ENCODE results near the gene SEMA6B. TPM values are rescaled to one million over a fixed set of nuclear protein-coding genes. Genes with fewer than 3 reads are reported as not detected.

The SEMA6B gene
- total and polyA plus RNA-seq, 10 of the 15 experiments (the other 5 are each of a cell fraction or from before 2014, with no cell fraction given) = 0.13 TPM; not detected in 9

DNA sequence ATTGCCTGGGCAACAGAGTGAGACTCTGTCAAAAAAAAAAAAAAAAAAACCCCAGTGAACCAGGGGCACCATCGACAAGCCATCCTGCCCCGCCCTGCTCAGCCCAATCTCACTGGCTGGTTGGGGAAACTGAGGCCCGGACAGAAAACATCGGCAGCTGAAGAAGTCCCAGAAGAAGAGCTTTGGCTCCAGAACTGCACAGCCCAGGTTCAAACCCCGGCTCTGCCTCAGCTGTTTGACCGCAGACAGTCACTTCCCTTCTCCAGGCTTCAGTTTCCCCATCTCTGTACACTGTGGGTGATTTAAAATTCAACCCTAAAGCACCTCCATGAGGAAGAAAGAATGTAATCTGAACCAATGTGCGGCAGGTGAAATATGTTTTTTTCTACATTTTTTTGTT lies 9.4 kb upstream of the SEMA6B start:
- no peak overlapping the region for H3K4me2 ChIP-seq (ENCODE audit: control insufficient read depth, insufficient read depth)
- no peak overlapping the region for H3K4me3 ChIP-seq
- no peak for DNase-seq (ENCODE audit: low read depth, low spot score)
- H3K27ac ChIP-seq (ENCODE audit: control insufficient read depth, insufficient read depth) = no peak overlapping the region
- no peak overlapping the region for H2AFZ ChIP-seq (ENCODE audit: control insufficient read depth, low read depth, low read length)
- ChIA-PET RAD21 (ENCODE audit: unreplicated experiment) (interaction anchor here (2.5 kb wide), 1 partner anchor 68 kb away, joined by 16 read pairs; no protein-coding TSS in a partner anchor), SMC1A (ENCODE audit: uncharacterized antibody, unreplicated experiment) (interaction anchor here (0.9 kb wide), 1 partner anchor 99 kb away, joined by 3 read pairs; no protein-coding TSS in a partner anchor), CTCF (interaction anchor here (0.7 to 10.1 kb wide), 7 partner anchors 10 to 284 kb away, joined by 3 to 94 read pairs (median 3); partner anchors contain the start of gene LRG1), POLR2A (interaction anchor here (0.6 to 0.7 kb wide), 2 partner anchors 17 to 73 kb away, joined by 4 to 5 read pairs; no protein-coding TSS in a partner anchor)
- no peaks in the 10 kb centered on the region for H3K9me3 ChIP-seq (replicated peaks; ENCODE audit: control insufficient read depth, insufficient read depth, low read length)
- no peaks in the 10 kb centered on the region for H3K79me2 ChIP-seq (ENCODE audit: control insufficient read depth, insufficient read depth, low read length)
- H3K27me3 ChIP-seq (replicated peaks in 1 of 2; ENCODE audit: control insufficient read depth in 2 of 2, insufficient read depth in 2 of 2, low read length in 1 of 2) = no peaks in the 10 kb centered on the region
- no peak for ATAC-seq
- H3K36me3 ChIP-seq (ENCODE audit: control insufficient read depth in 2 of 2, insufficient read depth in 2 of 2, low read length in 1 of 2) = no peaks in the 10 kb centered on the region
- H4K20me1 ChIP-seq (ENCODE audit: control insufficient read depth, insufficient read depth) = no peaks in the 10 kb centered on the region
- no peak for FAIRE-seq
- in situ Hi-C loops (cut with MboI) = no loop called here
- BruUV-seq (replicated peaks) = no TSS peak
- 17% methylated on average over 7 of the region's 7 CpGs for WGBS (ENCODE audit: insufficient coverage, insufficient replicate concordance, low lambda C conversion rate, missing lambda C conversion rate)
- intact Hi-C loops (cut with micrococcal nuclease; ENCODE audit: unreplicated experiment) = no loop called here
- H3K9ac ChIP-seq (ENCODE audit: control insufficient read depth, insufficient read depth, low read length) = no peak overlapping the region
- H3K4me1 ChIP-seq (ENCODE audit: control insufficient read depth, insufficient read depth, low read length) = no peaks in the 10 kb centered on the region
- TF ChIP-seq, protein P1, sequence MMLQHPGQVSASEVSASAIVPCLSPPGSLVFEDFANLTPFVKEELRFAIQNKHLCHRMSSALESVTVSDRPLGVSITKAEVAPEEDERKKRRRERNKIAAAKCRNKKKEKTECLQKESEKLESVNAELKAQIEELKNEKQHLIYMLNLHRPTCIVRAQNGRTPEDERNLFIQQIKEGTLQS (IDR thresholded peaks at IDR 0.05; ENCODE audit: borderline replicate concordance, extremely low read depth, low read depth, low read length) = no peak
- TF ChIP-seq, protein P2, sequence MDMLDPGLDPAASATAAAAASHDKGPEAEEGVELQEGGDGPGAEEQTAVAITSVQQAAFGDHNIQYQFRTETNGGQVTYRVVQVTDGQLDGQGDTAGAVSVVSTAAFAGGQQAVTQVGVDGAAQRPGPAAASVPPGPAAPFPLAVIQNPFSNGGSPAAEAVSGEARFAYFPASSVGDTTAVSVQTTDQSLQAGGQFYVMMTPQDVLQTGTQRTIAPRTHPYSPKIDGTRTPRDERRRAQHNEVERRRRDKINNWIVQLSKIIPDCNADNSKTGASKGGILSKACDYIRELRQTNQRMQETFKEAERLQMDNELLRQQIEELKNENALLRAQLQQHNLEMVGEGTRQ (IDR thresholded peaks at IDR 0.05; ENCODE audit: borderline replicate concordance, low read depth, low read length) = no peak
- TF ChIP-seq, protein P3, sequence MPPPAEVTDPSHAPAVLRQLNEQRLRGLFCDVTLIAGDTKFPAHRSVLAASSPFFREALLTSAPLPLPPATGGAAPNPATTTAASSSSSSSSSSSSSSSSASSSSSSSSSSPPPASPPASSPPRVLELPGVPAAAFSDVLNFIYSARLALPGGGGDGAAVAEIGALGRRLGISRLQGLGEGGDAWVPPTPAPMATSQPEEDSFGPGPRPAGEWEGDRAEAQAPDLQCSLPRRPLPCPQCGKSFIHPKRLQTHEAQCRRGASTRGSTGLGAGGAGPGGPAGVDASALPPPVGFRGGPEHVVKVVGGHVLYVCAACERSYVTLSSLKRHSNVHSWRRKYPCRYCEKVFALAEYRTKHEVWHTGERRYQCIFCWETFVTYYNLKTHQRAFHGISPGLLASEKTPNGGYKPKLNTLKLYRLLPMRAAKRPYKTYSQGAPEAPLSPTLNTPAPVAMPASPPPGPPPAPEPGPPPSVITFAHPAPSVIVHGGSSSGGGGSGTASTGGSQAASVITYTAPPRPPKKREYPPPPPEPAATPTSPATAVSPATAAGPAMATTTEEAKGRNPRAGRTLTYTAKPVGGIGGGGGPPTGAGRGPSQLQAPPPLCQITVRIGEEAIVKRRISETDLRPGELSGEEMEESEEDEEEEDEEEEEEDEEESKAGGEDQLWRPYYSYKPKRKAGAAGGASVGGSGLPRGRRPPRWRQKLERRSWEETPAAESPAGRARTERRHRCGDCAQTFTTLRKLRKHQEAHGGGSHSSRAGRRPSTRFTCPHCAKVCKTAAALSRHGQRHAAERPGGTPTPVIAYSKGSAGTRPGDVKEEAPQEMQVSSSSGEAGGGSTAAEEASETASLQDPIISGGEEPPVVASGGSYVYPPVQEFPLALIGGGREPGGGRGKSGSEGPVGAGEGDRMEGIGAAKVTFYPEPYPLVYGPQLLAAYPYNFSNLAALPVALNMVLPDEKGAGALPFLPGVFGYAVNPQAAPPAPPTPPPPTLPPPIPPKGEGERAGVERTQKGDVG (CRISPR knock-in tag; IDR thresholded peaks at IDR 0.05) = no peak
- TF ChIP-seq, protein P4, sequence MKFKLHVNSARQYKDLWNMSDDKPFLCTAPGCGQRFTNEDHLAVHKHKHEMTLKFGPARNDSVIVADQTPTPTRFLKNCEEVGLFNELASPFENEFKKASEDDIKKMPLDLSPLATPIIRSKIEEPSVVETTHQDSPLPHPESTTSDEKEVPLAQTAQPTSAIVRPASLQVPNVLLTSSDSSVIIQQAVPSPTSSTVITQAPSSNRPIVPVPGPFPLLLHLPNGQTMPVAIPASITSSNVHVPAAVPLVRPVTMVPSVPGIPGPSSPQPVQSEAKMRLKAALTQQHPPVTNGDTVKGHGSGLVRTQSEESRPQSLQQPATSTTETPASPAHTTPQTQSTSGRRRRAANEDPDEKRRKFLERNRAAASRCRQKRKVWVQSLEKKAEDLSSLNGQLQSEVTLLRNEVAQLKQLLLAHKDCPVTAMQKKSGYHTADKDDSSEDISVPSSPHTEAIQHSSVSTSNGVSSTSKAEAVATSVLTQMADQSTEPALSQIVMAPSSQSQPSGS (IDR thresholded peaks at IDR 0.05; ENCODE audit: low read length) = no peak
- no peak for TF ChIP-seq CBX5 (IDR thresholded peaks at IDR 0.05; ENCODE audit: low read depth)
- no peak for TF ChIP-seq MTA2 (IDR thresholded peaks at IDR 0.05; ENCODE audit: low read depth)
- no peak for TF ChIP-seq RELA (IDR thresholded peaks at IDR 0.05; ENCODE audit: borderline replicate concordance, partially characterized antibody)
- TF ChIP-seq, protein P5, sequence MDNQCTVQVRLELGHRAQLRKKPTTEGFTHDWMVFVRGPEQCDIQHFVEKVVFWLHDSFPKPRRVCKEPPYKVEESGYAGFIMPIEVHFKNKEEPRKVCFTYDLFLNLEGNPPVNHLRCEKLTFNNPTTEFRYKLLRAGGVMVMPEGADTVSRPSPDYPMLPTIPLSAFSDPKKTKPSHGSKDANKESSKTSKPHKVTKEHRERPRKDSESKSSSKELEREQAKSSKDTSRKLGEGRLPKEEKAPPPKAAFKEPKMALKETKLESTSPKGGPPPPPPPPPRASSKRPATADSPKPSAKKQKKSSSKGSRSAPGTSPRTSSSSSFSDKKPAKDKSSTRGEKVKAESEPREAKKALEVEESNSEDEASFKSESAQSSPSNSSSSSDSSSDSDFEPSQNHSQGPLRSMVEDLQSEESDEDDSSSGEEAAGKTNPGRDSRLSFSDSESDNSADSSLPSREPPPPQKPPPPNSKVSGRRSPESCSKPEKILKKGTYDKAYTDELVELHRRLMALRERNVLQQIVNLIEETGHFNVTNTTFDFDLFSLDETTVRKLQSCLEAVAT (IDR thresholded peaks at IDR 0.05) = no peak
- no peak for TF ChIP-seq FOS (IDR thresholded peaks at IDR 0.05; ENCODE audit: borderline replicate concordance, extremely low read depth, insufficient read length)
- no peak for TF ChIP-seq MTA3 (IDR thresholded peaks at IDR 0.05; ENCODE audit: borderline replicate concordance, low read length)
- TF ChIP-seq, protein P6, sequence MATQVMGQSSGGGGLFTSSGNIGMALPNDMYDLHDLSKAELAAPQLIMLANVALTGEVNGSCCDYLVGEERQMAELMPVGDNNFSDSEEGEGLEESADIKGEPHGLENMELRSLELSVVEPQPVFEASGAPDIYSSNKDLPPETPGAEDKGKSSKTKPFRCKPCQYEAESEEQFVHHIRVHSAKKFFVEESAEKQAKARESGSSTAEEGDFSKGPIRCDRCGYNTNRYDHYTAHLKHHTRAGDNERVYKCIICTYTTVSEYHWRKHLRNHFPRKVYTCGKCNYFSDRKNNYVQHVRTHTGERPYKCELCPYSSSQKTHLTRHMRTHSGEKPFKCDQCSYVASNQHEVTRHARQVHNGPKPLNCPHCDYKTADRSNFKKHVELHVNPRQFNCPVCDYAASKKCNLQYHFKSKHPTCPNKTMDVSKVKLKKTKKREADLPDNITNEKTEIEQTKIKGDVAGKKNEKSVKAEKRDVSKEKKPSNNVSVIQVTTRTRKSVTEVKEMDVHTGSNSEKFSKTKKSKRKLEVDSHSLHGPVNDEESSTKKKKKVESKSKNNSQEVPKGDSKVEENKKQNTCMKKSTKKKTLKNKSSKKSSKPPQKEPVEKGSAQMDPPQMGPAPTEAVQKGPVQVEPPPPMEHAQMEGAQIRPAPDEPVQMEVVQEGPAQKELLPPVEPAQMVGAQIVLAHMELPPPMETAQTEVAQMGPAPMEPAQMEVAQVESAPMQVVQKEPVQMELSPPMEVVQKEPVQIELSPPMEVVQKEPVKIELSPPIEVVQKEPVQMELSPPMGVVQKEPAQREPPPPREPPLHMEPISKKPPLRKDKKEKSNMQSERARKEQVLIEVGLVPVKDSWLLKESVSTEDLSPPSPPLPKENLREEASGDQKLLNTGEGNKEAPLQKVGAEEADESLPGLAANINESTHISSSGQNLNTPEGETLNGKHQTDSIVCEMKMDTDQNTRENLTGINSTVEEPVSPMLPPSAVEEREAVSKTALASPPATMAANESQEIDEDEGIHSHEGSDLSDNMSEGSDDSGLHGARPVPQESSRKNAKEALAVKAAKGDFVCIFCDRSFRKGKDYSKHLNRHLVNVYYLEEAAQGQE (IDR thresholded peaks at IDR 0.05; ENCODE audit: low read depth, low read length) = no peak
- TF ChIP-seq RCOR1 (conservative IDR thresholded peaks at IDR 0.05; ENCODE audit: low read depth, low read length) = no peak

All from GM12878 (cell line).